GM10248 (cell line): ENCODE results near the gene SNRNP27.
A peak's percentile ranks its signal among the peaks of the same experiment; 100 is the strongest.

Experiments
- CTCF ChIA-PET: fragments of 300-600 bp; sonication (Branson Sonifier 250); formaldehyde crosslinking; extraction: SDS; loops from one replicate; lab custom pipeline; 2021; ENCODE audit warnings: antibody characterized with exemption; lab: Yijun Ruan, JAX
- POLR2A ChIA-PET: fragments of 350-650 bp; sonication (Branson Sonifier 250); formaldehyde crosslinking; extraction: SDS; loops from one replicate; lab custom pipeline; 2020; ENCODE audit warnings: antibody characterized with exemption; lab: Yijun Ruan, JAX
- DNase-seq: peaks from one replicate; pipeline ENCODE4 v3.0.0; 2012; ENCODE audit errors: extremely low spot score
- TF ChIP-seq, protein P1 (sequence below): IDR thresholded peaks from 2 replicates; pipeline ENCODE4 v1.5.1; 2012; ENCODE audit warnings: mild to moderate bottlenecking, low read depth; ENCODE audit errors: extremely low read depth, missing control alignments, control extremely low read depth

Gene SNRNP27, protein sequence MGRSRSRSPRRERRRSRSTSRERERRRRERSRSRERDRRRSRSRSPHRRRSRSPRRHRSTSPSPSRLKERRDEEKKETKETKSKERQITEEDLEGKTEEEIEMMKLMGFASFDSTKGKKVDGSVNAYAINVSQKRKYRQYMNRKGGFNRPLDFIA

DNA sequence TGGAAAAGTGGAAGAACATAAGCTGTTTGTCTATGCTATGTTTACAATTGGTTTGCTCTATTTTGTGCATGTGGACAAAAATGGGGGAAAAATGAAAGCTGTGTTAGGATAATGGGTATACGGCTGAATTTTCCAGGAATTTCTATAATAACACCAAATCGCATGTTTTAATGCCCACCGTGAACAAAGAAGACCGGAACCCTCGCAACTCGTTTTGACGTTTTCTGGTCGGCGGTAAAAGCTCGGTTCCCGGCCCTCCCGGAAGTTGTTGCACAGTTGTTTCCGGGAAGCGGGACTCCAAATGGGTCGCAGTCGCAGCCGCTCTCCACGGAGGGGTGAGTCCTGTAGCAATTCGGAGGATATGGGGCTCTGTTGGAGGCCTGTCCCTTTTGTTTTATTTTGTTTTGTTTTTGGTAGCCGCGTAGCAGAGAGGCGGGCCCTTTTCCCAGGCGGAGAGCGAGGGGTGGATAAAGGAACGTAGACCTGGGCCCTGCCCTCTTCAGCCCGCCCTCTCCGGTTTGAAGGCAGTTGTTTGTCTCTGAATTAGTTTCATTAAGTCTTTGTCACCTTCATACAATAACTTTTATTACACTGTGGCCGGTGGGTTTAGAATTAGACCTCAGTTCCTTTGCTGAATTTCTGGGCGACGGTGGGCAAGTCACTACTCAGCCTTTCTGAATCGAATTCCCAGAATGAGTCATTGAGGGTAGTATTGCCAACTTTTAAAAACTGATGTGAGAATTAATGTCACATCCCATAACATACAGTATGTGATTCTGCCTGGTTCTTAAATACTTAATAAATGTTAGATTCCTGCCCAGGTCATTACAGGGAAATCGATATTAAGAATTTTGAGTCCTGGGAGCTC is at the start of gene SNRNP27:
TSS of gene SNRNP27 (plus strand) at position 273 of the 868 bp plus-strand sequence. CDS start at position 302, 29 bp downstream.
- TF ChIP-seq, protein P1, sequence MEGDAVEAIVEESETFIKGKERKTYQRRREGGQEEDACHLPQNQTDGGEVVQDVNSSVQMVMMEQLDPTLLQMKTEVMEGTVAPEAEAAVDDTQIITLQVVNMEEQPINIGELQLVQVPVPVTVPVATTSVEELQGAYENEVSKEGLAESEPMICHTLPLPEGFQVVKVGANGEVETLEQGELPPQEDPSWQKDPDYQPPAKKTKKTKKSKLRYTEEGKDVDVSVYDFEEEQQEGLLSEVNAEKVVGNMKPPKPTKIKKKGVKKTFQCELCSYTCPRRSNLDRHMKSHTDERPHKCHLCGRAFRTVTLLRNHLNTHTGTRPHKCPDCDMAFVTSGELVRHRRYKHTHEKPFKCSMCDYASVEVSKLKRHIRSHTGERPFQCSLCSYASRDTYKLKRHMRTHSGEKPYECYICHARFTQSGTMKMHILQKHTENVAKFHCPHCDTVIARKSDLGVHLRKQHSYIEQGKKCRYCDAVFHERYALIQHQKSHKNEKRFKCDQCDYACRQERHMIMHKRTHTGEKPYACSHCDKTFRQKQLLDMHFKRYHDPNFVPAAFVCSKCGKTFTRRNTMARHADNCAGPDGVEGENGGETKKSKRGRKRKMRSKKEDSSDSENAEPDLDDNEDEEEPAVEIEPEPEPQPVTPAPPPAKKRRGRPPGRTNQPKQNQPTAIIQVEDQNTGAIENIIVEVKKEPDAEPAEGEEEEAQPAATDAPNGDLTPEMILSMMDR: no peak
- ChIA-PET CTCF (interaction anchor here (0.8 to 4.2 kb wide), 6 partner anchors 8 to 222 kb away, joined by 3 to 15 read pairs (median 5); partner anchors contain the start of gene MXD1), POLR2A (no interaction called here)
- peak; percentile 84 for DNase-seq

DNA sequence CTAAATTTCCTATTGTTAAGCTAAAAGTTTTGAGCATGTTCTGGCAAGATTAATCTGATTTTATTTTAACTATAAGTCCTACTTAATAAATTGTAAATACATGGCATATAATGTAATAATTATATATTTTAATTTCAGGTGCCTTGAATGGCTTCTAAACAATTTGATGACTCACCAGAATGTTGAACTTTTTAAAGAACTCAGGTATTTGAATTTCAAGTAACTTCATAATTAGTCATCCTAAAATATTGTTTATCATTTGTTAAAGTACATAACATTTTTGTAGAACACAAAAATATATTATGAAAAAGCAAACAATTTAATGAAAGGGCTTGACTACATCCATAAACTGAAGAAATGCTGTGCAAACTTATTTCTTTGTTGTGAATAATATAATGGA is 49.8 kb upstream of the SNRNP27 start:
- ChIA-PET POLR2A (no interaction called here), CTCF (interaction anchor here (1.7 kb wide), 2 partner anchors 17 to 27 kb away, joined by 4 read pairs; no protein-coding TSS in a partner anchor)
- TF ChIP-seq, protein P1: no peak
- no peak for DNase-seq

DNA sequence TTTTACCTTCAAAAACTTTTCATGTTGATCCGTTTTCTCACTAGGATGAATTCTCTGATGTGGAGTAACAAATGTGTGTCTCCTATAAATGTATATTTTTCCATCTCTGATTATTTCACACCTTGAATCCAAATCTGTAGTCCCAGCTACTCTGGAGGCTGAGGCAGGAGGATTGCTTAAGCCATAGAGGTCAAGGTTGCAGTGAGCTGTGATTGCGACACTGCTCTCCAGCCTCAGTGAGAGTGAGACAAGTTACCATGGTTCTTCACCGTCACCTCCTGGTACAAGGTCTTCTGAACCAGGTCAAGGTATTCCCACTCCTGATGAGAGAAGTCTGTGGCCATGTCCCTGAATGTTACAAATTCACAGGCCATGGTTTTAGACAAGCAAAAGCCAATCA is 49.2 kb upstream of the SNRNP27 start:
- POLR2A ChIA-PET: no interaction called here
- no peak for DNase-seq
- CTCF ChIA-PET: interaction anchor here (1.4 to 1.6 kb wide), 2 partner anchors 19 to 227 kb away, joined by 3 to 4 read pairs; no protein-coding TSS in a partner anchor
- TF ChIP-seq, protein P1: no peak

DNA sequence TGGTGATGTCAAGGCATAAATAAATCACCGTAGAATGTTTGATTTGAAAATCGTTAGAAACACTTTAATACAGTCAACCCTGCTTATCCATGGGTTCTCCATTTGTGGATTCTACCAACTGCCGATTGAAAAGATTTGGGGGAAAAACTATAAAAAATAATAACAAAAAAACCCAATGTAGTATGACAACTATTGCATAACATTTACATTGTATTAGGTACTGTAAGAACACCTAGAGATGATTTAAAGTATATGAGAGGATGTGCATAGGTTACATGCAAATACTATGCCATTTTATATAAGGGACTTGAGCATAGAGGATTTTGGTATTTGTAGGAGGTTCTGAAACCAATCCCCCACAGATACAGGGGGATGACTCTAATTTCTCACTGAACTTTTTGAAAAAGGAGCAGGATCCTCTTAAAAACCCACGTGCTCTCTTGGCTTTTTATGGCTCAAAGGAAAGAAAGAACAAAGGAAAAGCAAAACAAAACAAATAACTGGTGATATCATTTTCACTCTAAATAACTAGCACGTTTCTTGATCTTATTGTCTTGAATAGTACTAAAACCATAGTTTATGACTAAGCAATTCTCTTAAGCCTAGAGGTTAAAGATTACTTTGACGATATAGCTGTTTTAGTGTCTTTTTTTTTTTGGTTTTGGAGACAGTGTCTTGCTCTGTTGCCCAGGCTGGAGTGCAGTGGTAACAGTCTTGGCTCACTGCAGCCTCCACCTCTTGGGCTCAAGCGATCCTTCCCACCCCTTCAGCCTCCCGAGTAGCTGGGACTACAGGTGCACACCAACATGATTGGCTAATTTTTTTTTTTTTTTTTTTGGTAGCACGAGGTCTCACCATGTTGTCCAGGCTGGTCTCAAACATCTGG is 47.3 kb upstream of the SNRNP27 start:
- TF ChIP-seq, protein P1: no peak
- ChIA-PET CTCF (interaction anchor here (1.3 to 1.6 kb wide), 3 partner anchors 7 to 18 kb away, joined by 3 to 4 read pairs (median 3); no protein-coding TSS in a partner anchor), POLR2A (interaction anchor here (0.6 kb wide), 1 partner anchor 447 kb away, joined by 3 read pairs; the partner anchor contains the start of gene SNRPG)
- DNase-seq: no peak

DNA sequence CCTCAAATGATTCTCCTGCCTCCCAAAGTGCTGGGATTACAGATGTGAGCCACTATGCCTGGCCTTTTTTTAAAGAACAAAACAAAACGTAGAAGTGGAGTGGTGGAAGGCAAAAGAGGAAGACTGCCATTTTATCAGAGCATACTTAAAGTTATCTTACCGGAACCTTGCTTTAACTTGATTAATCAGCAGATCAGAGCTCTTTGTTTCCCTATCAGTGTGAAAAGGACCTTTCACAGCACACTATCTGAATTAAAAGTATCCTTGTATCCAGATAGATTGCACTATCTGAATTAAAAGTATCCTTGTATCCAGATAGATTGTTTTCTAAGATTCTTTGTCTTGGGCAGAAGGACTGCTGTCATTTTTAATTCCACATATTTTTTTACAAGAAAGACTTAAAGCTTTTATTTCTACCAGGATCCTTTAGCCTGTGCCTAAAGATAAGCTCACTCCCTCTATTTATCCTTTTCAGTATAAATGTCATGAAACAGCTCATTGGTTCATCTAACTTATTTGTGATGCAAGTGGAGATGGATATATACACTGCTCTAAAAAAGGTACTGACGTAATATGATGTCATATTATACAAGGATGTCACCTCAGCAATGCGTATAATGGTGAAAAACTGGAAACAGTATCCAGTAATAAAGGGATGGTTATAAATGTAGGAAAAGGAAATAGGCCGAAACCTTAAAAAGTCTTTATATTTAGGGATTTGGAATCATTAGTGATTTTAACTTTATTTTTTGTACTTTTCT is 46.5 kb upstream of the SNRNP27 start:
- DNase-seq: no peak
- CTCF ChIA-PET: interaction anchor here (1.2 to 1.3 kb wide), 2 partner anchors 15 to 79 kb away, joined by 3 read pairs; no protein-coding TSS in a partner anchor
- TF ChIP-seq, protein P1: no peak
- POLR2A ChIA-PET: no interaction called here
